COLO668 (cell line): Measurements from ENCODE around the gene C16orf96.

ENCODE experiments used
- DNase-seq: peaks from one replicate; lab custom pipeline; 2025; ENCODE audit not compliant: unreplicated experiment; lab: John Stamatoyannopoulos, UW

The C16orf96 gene

DNA sequence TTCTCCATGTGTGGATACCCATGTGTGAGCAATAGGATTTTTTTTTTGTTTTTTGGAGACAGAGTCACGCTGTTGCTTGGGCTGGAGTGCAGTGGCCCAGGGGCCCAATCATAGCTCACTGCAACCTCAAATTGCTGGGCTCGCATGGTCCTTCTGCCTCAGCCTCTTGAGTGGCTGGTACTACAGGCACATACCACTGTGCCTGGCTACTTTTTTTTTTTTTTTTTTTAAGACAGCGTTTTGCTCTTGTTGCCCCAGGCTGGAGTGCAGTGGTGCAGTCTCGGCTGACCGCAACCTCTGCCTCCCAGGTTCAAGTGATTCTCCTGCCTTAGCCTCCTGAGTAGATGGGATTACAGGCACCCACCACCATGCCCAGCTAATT, 85.2 kb downstream of the C16orf96 start:
- no peak for DNase-seq

DNA sequence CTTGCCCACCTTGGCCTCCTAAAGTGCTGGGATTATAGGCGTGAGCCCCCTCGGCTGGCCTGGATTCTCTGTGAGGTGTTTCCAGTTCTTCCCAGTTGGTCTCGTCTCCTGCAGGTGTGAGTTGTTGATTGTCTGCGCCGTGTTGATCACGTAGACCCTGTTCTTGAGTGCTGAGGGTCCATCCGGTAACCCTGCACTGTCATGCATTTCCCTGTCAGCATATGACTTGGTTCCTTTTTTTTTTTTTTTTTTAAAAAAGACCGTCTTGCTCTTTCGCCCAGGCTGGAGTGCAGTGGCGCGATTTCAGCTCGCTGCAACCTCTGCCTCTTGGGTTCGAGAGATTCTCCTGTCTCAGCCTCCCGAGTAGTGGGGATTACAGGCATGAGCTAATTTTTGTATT, 85.8 kb downstream of the C16orf96 start:
- no peak for DNase-seq

DNA sequence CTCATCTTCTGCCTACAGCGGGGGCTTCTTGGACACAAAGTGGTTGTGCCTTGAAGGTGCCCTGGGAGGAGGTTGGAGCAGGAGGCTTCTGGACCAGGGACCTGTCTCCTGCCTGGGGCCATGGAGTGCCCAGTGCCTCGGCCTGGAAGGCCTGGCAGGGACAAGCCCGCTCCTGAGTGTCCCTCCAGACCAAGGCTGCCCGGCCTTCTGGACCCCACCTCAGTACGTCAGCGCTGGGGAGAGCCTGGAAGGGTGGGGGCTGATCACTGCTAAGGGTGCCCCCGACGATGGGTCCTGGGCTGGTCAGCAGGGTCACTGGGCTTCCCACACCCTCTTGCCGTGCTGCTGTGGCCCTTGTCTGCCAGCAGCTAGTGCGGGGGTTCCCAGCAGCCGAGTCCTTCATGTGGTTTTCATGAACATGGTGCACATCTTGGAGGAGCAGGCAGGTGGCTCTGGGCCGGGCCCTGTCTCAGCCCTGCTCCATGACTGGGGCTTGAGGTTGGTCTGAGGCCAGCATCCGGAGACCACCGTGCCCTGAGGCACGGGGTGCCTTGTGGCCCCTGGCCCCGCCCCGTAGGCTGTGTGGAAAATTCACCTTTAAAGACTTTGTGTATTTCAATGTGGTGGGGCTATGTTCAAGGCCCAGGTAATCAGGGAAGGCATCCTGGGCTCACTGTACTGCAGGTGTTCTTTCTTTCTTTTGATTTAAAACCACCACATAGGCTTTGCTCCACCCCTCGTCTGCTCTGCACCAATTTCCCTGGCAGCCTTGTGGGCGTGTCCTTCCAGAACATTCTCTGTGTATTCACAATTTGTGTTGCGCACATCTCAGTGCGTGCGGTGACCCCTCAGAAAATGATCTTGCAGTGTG, 90.9 kb downstream of the C16orf96 start:
- no peak for DNase-seq

DNA sequence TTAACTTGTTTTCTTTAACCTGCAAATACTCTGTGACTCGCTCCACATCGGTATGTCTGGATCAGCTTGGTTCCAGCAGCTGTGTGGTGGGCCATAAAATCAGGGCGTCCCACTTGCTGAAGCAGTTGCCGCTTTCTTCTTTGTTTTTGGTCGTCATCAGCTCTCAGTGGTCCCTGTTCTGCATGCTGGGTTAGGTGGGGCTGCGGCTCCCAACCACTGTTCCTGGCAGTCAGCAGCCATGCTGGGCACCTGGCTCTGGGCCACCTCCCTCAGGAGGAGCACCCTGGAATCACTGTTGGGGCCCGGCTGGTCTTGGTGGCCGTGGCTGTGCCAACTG, 91.5 kb downstream of the C16orf96 start:
- no peak for DNase-seq

DNA sequence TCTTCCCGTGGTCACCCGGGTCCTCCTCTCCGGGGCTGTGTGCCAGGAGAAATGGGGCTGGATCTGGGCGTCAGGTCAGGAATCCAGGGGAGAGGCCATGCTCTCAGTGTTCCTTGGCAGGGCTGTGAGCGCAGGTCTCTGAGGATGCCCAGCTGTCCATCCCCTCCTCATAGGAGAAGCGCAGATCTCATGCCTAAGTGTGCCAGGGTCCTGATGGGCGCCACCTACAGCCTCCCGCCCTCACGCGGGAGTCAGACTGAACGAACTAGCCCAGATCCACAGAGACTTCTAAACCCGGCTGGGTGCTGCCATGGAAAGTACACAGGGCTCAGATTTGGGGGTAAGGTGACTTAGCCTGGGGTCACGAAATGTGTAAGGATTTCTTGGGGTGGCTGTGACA, 92.8 kb downstream of the C16orf96 start:
- DNase-seq = no peak

DNA sequence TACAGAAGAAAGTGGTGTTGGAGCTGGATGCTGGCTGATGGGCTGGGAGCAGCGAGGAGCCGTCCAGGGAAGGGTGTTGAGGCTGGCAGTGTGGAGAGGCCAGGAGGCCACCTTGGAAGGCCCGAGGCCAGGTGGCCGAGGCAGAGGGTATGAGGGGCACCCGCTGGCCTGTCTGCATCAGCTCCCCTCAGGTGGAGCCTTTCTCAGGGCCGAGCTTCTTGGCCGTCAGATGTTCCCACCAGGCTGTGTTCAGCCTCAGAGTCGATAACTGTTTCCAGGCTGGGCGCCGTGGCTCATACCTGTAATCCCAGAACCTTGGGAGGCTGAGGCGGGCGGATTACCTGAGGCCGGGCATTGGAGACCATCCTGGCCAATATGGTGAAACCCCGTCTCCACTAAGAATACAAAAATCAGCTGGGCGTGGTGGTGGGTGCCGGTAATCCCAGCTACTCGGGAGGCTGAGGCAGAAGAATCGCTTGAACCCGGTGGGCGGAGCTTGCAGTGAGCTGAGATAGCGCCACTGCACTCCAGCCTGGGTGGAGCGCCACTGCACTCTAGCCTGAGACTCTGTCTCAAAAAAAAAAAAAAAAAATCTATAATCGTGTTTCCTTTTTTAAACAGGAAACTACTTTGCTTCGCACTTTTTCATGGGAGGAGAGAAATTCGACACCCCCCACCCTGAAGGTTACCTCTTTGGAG, 93.8 kb downstream of the C16orf96 start:
- DNase-seq = no peak
